Stimulated activated CD8-positive, alpha-beta memory T cell treated with anti-CD3 and anti-CD28 coated beads, Interleukin-12 subunit alpha, Interleukin-12 subunit beta, amount 100 ng/mL, for 4 hours (primary cell): ENCODE results near the gene CD81.
A peak's percentile ranks its signal among the peaks of the same experiment; 100 is the strongest.

Source experiments
- DNase-seq: peaks from one replicate; pipeline ENCODE4 v3.0.0-alpha.2; 2020; ENCODE audit warnings: low read depth

The CD81 gene

GRCh38 chr11:2436521-2437031, 59.5 kb downstream of the CD81 start:
- DNase-seq = no peak

- no peak for DNase-seq
Measured at GRCh38 chr11:2437516-2437915, 60.4 kb downstream of the CD81 start.

- no peak for DNase-seq
Measured at GRCh38 chr11:2439820-2440219, 62.7 kb downstream of the CD81 start.

GRCh38 chr11:2440646-2441045, 63.5 kb downstream of the CD81 start:
- DNase-seq = no peak

DNA sequence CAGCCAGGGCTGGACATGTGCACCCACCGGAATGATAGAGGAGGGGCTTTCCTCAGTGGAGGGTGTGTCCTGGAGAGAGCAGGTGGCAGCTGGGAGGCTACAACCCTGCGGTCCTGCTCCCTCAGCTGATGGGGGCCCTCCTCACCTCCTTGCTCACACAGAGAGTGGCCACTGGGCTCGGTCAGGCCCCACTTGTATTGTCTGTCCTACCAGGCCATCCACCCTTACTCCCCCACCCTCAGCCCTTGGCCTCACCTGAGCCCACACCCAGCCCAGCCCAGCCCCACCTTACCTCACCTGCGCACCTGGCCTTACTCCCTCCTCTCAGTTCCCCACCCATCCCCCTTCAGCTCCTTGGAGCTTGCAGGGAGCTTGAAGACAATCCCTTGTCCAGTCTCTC, 64.1 kb downstream of the CD81 start:
- no peak for DNase-seq

DNA sequence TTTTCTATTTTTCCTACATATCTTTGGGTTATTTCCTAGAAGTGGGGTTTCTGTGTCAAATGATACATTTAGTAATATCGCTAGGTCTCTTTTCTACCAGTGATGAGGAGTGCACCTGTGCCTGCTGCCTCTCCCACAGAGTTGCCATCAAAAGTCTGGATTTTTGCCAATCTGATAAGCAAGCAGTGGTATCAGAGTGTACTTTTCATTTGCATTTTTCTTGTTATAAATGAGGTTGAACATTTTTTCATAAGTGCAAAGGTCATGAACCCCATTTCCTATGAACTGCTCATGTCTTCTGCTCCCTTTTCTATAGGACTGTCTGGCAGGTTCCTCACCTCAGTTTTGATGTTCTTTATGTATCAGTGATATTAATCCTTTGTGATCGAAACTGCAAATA, 65.5 kb downstream of the CD81 start:
- no peak for DNase-seq

DNA sequence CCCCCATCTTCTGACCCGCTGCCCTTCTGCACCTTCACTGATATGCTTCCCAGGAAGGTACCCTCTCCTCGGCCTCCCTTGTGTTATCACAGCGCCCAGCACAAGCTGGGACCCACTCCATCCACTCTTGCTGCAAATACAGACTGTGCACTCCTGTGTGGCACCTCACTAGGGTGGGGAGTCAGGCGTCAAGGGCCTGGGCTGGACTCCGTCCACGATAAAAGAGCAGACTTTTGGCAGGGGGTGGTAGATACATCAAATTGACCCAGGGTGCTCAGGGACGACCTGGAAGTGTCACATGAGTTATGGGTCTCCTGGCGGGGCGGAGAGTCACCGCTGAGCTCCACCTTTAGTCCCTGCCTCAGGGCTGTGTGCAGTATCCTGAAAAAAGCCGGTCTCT, 66.3 kb downstream of the CD81 start:
- DNase-seq = no peak

DNA sequence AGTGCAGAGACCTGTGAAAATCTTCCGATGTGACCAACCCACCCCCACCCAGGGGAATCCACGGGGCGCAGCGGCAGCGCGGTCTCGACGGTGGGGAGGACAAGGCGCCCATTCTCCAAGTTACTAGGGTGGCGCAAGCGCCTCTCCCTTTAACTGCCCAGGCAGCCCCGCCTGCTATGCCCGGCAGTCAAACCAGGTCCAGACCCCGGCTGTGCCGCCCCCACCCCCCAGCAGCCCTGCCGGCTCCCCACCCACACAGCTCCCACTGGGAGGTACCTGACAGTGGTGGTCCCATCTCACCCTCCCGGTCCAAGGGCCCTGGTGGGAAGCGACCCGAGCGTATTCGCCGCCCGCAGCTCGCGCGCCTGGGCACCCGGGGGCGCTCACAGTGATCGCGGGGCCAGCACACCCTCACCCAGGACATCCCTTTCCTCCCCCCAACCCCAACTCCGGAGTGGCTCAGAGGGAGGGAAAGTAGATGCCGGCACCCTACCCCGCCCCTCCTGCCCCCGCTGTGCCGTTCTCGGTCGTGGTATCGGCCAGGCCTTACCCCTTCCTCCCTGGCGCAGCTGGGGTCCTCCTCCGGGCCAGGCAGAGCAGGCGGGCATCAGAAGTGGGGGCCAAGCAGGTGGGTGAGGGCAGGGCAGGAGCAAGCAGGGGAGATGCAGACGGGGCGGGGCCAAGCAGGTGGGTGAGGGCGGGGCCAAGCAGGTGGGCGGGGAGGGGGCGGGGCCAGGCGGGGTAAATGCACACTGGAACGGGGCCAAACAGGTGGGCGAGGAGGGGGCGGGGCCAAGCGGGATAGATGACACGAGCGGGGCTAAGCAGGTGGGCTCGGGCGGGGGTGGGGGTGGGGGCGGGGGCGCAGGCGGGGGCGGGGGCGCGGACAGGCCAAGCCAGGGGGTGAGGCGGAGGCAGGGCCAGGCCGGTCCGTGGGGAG, 67.0 kb downstream of the CD81 start, which contains the start of gene TRPM5:
TSS of gene TRPM5 (minus strand) at position 634 of the 940 bp plus-strand sequence. CDS start 21,478 bp downstream, outside the sequence.
- DNase-seq = peak; percentile 48

DNA sequence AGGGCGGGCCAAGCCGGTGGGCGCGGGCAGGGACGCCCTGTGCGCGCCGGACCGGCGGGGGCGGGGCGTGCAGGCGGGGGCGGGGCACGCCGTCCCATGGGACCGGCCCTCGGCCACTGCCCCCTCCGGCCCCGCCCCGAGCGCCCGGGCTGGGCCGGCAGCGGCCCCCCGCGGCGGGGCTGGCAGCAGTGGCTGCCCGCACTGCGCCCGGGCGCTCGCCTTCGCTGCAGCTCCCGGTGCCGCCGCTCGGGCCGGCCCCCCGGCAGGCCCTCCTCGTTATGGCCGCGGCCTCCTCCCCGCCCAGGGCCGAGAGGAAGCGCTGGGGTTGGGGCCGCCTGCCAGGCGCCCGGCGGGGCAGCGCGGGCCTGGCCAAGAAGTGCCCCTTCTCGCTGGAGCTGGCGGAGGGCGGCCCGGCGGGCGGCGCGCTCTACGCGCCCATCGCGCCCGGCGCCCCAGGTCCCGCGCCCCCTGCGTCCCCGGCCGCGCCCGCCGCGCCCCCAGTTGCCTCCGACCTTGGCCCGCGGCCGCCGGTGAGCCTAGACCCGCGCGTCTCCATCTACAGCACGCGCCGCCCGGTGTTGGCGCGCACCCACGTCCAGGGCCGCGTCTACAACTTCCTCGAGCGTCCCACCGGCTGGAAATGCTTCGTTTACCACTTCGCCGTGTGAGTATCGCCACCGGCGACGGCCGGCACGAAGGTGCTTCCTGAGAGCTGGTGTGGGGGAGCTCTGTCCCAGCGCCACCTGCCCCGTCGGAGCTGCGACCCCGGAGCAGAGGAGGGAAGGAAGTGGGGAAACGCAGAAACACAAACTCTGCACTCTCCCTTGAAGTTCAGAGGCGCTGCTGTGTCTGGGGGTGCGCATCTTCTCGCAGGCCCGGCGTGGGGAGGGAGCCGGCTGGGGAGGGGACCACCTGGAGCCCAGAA, 68.0 kb downstream of the CD81 start, which contains the start of gene KCNQ1:
TSS of gene KCNQ1 (plus strand) at position 188 of the 925 bp plus-strand sequence. CDS start at position 279, 91 bp downstream.
- DNase-seq = peak; percentile 19

DNA sequence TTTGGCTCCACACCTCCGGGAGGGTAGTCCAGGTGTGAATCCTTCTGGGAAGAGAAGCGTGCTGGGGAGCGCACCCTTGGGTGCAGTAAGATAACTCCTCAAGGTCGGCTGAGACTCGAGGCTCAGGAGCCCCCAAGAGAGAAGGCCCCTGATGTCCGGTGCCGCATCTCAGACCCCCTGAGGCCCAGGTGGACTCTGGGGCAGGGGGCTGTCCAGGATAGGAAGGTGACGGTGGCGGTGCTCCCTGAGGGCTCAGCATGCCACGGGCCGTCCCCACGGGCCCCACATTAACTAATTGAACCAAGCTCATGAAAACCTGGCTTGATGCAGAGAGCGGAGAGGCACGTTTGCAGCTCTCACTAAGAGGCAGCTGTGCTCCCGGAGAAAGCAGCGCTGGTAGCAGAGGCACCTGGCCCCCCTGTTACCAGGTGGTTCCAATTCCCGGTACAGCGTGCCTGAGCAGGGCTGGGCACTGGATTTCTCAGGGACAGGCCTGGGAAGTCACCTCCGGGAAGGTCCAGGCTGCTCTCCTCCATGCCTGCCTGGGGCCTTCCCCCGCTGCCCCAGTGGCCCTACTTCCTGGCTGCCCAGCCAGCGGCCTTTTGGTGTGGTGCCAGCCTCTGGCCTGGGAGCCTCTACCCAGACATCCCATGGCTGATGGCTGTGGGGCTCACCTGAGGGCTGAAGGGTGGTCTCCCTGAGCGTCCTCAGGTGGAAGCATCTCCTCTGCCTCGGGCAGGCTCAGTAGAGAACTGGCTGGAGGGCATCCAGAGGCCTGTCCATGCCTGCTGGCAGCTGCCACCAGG, 68.8 kb downstream of the CD81 start:
- DNase-seq = no peak

DNA sequence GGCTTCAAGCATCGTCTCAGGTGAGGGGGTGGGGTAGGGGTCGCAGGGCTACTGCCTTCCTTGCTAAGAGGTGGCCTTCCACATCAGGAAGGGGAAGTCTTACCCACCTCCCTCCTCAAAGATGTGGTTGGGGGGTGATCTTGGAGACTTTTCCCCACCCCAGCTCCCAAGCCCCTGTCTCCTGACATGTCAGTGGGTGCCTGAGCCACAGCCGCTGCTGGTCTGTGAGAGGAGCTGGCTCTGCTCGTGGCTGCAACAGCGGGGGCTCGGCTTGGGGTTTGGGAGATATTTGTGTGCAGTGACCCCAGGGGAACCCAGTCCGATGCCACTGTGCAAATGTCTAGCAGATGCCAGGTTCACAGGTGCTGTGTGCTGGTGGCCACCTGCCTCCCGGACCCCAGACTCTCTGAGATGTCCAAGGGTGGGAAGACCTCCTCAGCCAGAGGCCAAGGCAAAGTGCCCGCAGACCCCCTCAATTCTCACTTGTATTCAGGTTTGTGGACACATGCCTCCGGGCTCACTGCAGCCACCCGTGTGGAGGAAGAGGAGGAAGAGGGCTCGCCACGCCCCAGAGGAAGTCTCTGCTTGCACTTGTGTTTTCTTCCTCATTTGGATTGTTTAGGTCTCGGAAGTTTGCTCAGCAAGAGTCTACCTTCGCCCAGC, 69.6 kb downstream of the CD81 start:
- no peak for DNase-seq
